Loucy (cell line): ENCODE results near the gene MAP2.

ENCODE experiments used
- H2AFZ ChIP-seq: fragments of 200-600 bp; sonication (generic); 2 replicates; pipeline ENCODE4 v1.6.0; 2016; ENCODE audit warnings: antibody characterized with exemption, mild to moderate bottlenecking, low read length, moderate library complexity
- H3F3A ChIP-seq: fragments of 200-600 bp; 2 replicates; pipeline ENCODE4 v1.6.0; 2016; ENCODE audit warnings: antibody characterized with exemption, low read depth, mild to moderate bottlenecking
- H3K27me3 ChIP-seq: fragments of 200-600 bp; sonication (generic); 2 replicates; pipeline ENCODE4 v1.6.1; 2014; ENCODE audit warnings: low read length, mild to moderate bottlenecking; ENCODE audit not compliant: insufficient read depth, poor library complexity, severe bottlenecking
- H3K36me3 ChIP-seq: fragments of 200-600 bp; sonication (generic); 2 replicates; pipeline ENCODE4 v1.6.1; 2016; ENCODE audit warnings: low read length; ENCODE audit not compliant: insufficient read depth
- H3K4me1 ChIP-seq: fragments of 200-600 bp; sonication (generic); 2 replicates; pipeline ENCODE4 v1.5.1; 2014; ENCODE audit warnings: low read length, mild to moderate bottlenecking; ENCODE audit not compliant: insufficient read depth, poor library complexity, severe bottlenecking
- H3K4me2 ChIP-seq: fragments of 200-600 bp; sonication (generic); 2 replicates; pipeline ENCODE4 v1.6.0; 2014; ENCODE audit warnings: antibody characterized with exemption, low read length, low read depth, mild to moderate bottlenecking; ENCODE audit not compliant: poor library complexity, severe bottlenecking
- H3K4me3 ChIP-seq: fragments of 200-600 bp; sonication (generic); 2 replicates; pipeline ENCODE4 v1.5.1; 2014; ENCODE audit warnings: low read length, mild to moderate bottlenecking, mixed read lengths; ENCODE audit not compliant: poor library complexity, severe bottlenecking
- H3K79me2 ChIP-seq: fragments of 200-600 bp; sonication (generic); 2 replicates; pipeline ENCODE4 v1.6.1; 2014; ENCODE audit warnings: low read length; ENCODE audit not compliant: insufficient read depth
- H3K9ac ChIP-seq: fragments of 200-600 bp; sonication (generic); 2 replicates; pipeline ENCODE4 v1.6.0; 2014; ENCODE audit warnings: mild to moderate bottlenecking, low read depth, low read length, moderate library complexity; ENCODE audit not compliant: poor library complexity, severe bottlenecking
- H3K9me2 ChIP-seq: fragments of 200-600 bp; sonication (generic); replicated peaks from 2 replicates; pipeline ENCODE4 v1.6.1; 2016; ENCODE audit warnings: low read depth, low read length, mixed read lengths
- H3K9me3 ChIP-seq: fragments of 200-600 bp; sonication (generic); 2 replicates; pipeline ENCODE4 v1.6.1; 2014; ENCODE audit warnings: mild to moderate bottlenecking, antibody characterized with exemption, low read length, low read depth; ENCODE audit not compliant: insufficient read depth
- H4K20me1 ChIP-seq: fragments of 200-600 bp; sonication (generic); 2 replicates; pipeline ENCODE4 v1.6.0; 2014; ENCODE audit warnings: antibody characterized with exemption, low read length, mild to moderate bottlenecking; ENCODE audit not compliant: insufficient read depth, poor library complexity, severe bottlenecking
- EZH2phosphoT487 ChIP-seq: fragments of 200-600 bp; IDR thresholded peaks from 2 replicates; pipeline ENCODE4 v1.6.1; 2018; ENCODE audit warnings: antibody characterized with exemption, mild to moderate bottlenecking, moderate library complexity, borderline replicate concordance
- TF ChIP-seq, protein P1 (sequence below): fragments of 200-600 bp; sonication (generic); conservative IDR thresholded peaks from 2 replicates; pipeline ENCODE4 v1.5.1; 2014; ENCODE audit warnings: mild to moderate bottlenecking, antibody characterized with exemption, low read length

MAP2 gene

DNA sequence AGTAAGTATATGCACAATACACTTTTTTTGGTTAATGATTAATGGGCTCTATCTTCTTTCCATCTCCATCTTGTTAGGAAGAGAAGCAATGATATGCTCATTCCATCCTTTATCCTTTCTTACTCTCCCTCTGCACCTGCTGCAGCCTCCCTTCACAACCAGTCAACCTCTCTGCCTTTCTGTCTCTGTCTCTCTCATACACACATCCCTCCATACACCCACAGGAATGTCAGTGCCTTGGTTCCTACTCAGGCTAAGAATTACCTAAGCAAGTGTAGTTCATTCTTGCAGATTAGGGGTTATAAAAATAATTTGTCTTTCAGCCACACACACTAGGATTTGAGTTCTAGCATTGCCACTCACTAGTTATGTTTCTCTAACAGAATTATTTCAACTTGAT, 45.6 kb downstream of the MAP2 start:
- no peak overlapping the region for H3K4me3 ChIP-seq
- H3K9ac ChIP-seq = no peak overlapping the region
- no peaks in the 10 kb centered on the region for H3K4me1 ChIP-seq
- no peak overlapping the region for H3K4me2 ChIP-seq
- no peaks in the 10 kb centered on the region for H3F3A ChIP-seq
- H2AFZ ChIP-seq = no peak overlapping the region
- no peaks in the 10 kb centered on the region for H3K79me2 ChIP-seq
- H3K27me3 ChIP-seq = no peaks in the 10 kb centered on the region
- TF ChIP-seq EZH2phosphoT487 = no peak
- TF ChIP-seq, protein P1, sequence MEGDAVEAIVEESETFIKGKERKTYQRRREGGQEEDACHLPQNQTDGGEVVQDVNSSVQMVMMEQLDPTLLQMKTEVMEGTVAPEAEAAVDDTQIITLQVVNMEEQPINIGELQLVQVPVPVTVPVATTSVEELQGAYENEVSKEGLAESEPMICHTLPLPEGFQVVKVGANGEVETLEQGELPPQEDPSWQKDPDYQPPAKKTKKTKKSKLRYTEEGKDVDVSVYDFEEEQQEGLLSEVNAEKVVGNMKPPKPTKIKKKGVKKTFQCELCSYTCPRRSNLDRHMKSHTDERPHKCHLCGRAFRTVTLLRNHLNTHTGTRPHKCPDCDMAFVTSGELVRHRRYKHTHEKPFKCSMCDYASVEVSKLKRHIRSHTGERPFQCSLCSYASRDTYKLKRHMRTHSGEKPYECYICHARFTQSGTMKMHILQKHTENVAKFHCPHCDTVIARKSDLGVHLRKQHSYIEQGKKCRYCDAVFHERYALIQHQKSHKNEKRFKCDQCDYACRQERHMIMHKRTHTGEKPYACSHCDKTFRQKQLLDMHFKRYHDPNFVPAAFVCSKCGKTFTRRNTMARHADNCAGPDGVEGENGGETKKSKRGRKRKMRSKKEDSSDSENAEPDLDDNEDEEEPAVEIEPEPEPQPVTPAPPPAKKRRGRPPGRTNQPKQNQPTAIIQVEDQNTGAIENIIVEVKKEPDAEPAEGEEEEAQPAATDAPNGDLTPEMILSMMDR = no peak
- no peaks in the 10 kb centered on the region for H3K9me2 ChIP-seq
- H3K36me3 ChIP-seq = no peaks in the 10 kb centered on the region
- no peaks in the 10 kb centered on the region for H3K9me3 ChIP-seq
- H4K20me1 ChIP-seq = no peaks in the 10 kb centered on the region

DNA sequence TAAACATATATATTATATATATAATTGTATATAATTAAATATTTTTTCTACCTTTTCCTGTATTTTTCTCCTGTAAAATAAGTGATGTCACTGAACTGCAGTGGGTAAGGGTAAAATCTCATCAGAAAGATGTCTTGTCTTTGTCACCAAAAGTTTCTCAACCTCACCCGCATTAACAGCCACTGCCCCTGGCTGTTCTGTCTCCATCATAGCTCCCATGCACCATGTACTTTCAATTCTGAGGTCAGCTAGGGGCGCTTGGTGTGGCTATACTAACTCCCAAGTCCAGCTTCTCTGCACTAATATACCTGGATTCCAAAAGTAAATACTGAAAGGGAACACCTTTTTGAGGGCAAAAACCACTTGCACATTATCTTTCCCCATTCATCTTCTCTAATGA, 46.6 kb downstream of the MAP2 start:
- Histone ChIP-seq H3K36me3 (no peaks in the 10 kb centered on the region), H3F3A (no peaks in the 10 kb centered on the region), H4K20me1 (no peaks in the 10 kb centered on the region), H3K9ac (no peak overlapping the region), H3K79me2 (no peaks in the 10 kb centered on the region), H3K9me2 (no peaks in the 10 kb centered on the region), H2AFZ (no peak overlapping the region), H3K9me3 (no peaks in the 10 kb centered on the region), H3K27me3 (no peaks in the 10 kb centered on the region), H3K4me2 (no peak overlapping the region), H3K4me3 (no peak overlapping the region), H3K4me1 (no peaks in the 10 kb centered on the region)
- TF ChIP-seq, protein P1 = no peak
- TF ChIP-seq EZH2phosphoT487 = no peak

DNA sequence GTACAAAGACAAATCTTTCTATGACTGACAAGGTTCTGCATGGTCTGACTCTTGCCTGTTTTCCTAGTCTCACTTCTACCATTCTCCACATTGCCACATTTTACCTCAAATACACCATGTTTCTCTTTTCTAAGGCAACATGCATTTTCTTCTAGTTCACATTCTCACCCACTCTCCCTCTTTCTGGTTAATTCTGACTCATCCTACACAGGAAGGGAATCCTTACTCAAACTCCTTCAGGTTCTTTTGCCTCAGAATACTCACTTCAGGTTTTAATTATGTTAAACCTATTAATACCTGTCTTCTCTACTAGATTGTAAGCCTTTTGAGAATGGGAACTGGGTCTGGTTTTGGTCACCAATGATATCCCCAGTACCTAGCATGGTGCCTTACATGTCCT, 47.2 kb downstream of the MAP2 start:
- H3K79me2 ChIP-seq = no peaks in the 10 kb centered on the region
- H3K9me3 ChIP-seq = no peaks in the 10 kb centered on the region
- no peaks in the 10 kb centered on the region for H3K9me2 ChIP-seq
- H2AFZ ChIP-seq = no peak overlapping the region
- no peaks in the 10 kb centered on the region for H3F3A ChIP-seq
- H3K4me1 ChIP-seq = no peaks in the 10 kb centered on the region
- no peak overlapping the region for H3K4me3 ChIP-seq
- H3K4me2 ChIP-seq = no peak overlapping the region
- TF ChIP-seq, protein P1 = no peak
- TF ChIP-seq EZH2phosphoT487 = no peak
- H3K27me3 ChIP-seq = no peaks in the 10 kb centered on the region
- H3K9ac ChIP-seq = no peak overlapping the region
- no peaks in the 10 kb centered on the region for H4K20me1 ChIP-seq
- no peaks in the 10 kb centered on the region for H3K36me3 ChIP-seq
